Panc1 (cell line): Measurements from ENCODE around the gene GPX7. TPM values are rescaled to one million over a fixed set of nuclear protein-coding genes. Genes with fewer than 3 reads are reported as not detected.

Experiments
- ATAC-seq: fragments of 200-7000 bp; cut with Tn5 transposase; 2 replicates; pipeline ENCODE4 v1.9.1; 2020; ENCODE audit warnings: mild to moderate bottlenecking, moderate library complexity
- BruUV-seq: library from RNA; stranded (reverse); fragments of 400-500 nt; replicated peaks from 2 replicates; lab custom pipeline; 2021; lab: Mats Ljungman, UMichigan
- CTCF ChIA-PET: fragments of 300-600 bp; sonication (Branson Sonifier 250); formaldehyde crosslinking; loops from one replicate; lab custom pipeline; 2022; ENCODE audit warnings: antibody characterized with exemption; lab: Charles Lee
- POLR2A ChIA-PET: fragments of 300-600 bp; sonication (Branson Sonifier 250); formaldehyde crosslinking; loops from one replicate; lab custom pipeline; 2022; ENCODE audit warnings: antibody characterized with exemption; lab: Charles Lee
- DNase-seq: peaks from one replicate; pipeline ENCODE4 v3.0.0-alpha.2; 2010; ENCODE audit warnings: low read depth, low spot score
- H3K27ac ChIP-seq: 2 replicates; pipeline ENCODE4 v1.5.1; 2011; ENCODE audit warnings: mild to moderate bottlenecking, low read length, inconsistent platforms
- H3K27me3 ChIP-seq: fragments of 200-500 bp; sonication (Bioruptor generic); 2 replicates; pipeline ENCODE4 v1.6.0; 2014; ENCODE audit warnings: low read length, inconsistent platforms; ENCODE audit not compliant: control insufficient read depth, insufficient read depth
- H3K36me3 ChIP-seq: fragments of 200-500 bp; sonication (Bioruptor generic); 2 replicates; pipeline ENCODE4 v1.5.1; 2014; ENCODE audit warnings: inconsistent platforms, mild to moderate bottlenecking, low read length, moderate library complexity; ENCODE audit not compliant: control insufficient read depth, insufficient read depth
- H3K4me1 ChIP-seq: 2 replicates; pipeline ENCODE4 v1.5.1; 2011; ENCODE audit warnings: inconsistent platforms, mild to moderate bottlenecking, low read length, moderate library complexity; ENCODE audit not compliant: control insufficient read depth, insufficient read depth
- H3K4me3 ChIP-seq, 2 experiments: 2 replicates each; pipeline ENCODE4 v1.5.1; 2011 to 2012; ENCODE audit warnings: low read depth in 2 of 2, low read length in 2 of 2, mild to moderate bottlenecking in 2 of 2, inconsistent platforms in 1 of 2, moderate library complexity in 1 of 2
- H3K9me3 ChIP-seq: fragments of 200-500 bp; sonication (Bioruptor generic); 2 replicates; pipeline ENCODE4 v1.5.1; 2014; ENCODE audit warnings: low read depth, mild to moderate bottlenecking, inconsistent platforms, low read length, moderate library complexity; ENCODE audit not compliant: control insufficient read depth, insufficient read depth
- CTCF ChIP-seq: fragments of 450-650 bp; IDR thresholded peaks from 2 replicates; pipeline ENCODE4 v1.5.1; 2017; ENCODE audit warnings: mild to moderate bottlenecking
- POLR2AphosphoS5 ChIP-seq: IDR thresholded peaks from 2 replicates; pipeline ENCODE4 v1.6.1; 2012; ENCODE audit warnings: mild to moderate bottlenecking, low read depth, low read length, moderate library complexity
- REST ChIP-seq, 2 experiments: IDR thresholded peaks; 2 replicates each; pipeline ENCODE4 v1.6.1; 2011 to 2012; ENCODE audit warnings: low read depth in 2 of 2, control low read depth in 1 of 2, low read length in 1 of 2, mild to moderate bottlenecking in 1 of 2, moderate library complexity in 1 of 2; ENCODE audit not compliant: insufficient read depth in 1 of 2
- SIN3A ChIP-seq: IDR thresholded peaks from 2 replicates; pipeline ENCODE4 v1.6.1; 2012; ENCODE audit warnings: low read depth, mild to moderate bottlenecking, low read length, moderate library complexity, borderline replicate concordance; ENCODE audit not compliant: insufficient read depth
- TCF7L2 ChIP-seq: IDR thresholded peaks from 2 replicates; pipeline ENCODE4 v1.6.1; 2011; ENCODE audit warnings: mild to moderate bottlenecking, low read depth, low read length, inconsistent platforms
- in situ Hi-C: cut with HindIII; loops from 2 replicates; pipeline ENCODE4 v1.10.0; 2016; ENCODE audit warnings: low sequenced_read_pairs, low pct_unique_long_range_greater_than_20kb
- intact Hi-C: fragments of 100-400 bp; cut with micrococcal nuclease; formaldehyde crosslinking; loops from one replicate; pipeline ENCODE4 v1.10.0; 2022; ENCODE audit not compliant: unreplicated experiment
- total RNA-seq: library from RNA; stranded (reverse); gene quantifications from one replicate; pipeline ENCODE4 v1.2.1, GENCODE V29; 2021; ENCODE audit not compliant: unreplicated experiment

Gene GPX7
- total RNA-seq, 1 experiment from 2014 or later = 11.2 TPM

- Histone ChIP-seq H3K4me3 (no peak overlapping the region), H3K27me3 (no peaks in the 10 kb centered on the region), H3K36me3 (peaks cover 2% of the 10 kb centered on the region; the same call in 1 of the 2 replicates), H3K4me1 (peaks cover 16% of the 10 kb centered on the region), H3K9me3 (no peaks in the 10 kb centered on the region), H3K27ac (peak overlapping the region; percentile 93)
- no TSS peak for BruUV-seq
- DNase-seq (no peak), ATAC-seq (no peak)
- ChIA-PET CTCF (no interaction called here), POLR2A (no interaction called here)
- no peak for TF ChIP-seq CTCF
- TF ChIP-seq SIN3A = no peak
- intact Hi-C loops (no loop called here), in situ Hi-C loops (no loop called here)
These were observed 47.4 kb upstream of the GPX7 start for GRCh38 chr1:52554756-52555155.

- ChIA-PET CTCF (no interaction called here), POLR2A (no interaction called here)
- TF ChIP-seq TCF7L2 = no peak
- no peak for TF ChIP-seq POLR2AphosphoS5
- TF ChIP-seq REST (IDR thresholded peaks at IDR 0.05; ENCODE audit: insufficient read depth in 1 of 2, low read depth in 2 of 2, low read length in 1 of 2) = no peak
- TF ChIP-seq CTCF = no peak
- no peak for TF ChIP-seq SIN3A
- BruUV-seq = no TSS peak
- Histone ChIP-seq H3K4me1 (peaks cover 12% of the 10 kb centered on the region), H3K9me3 (no peaks in the 10 kb centered on the region), H3K36me3 (no peaks in the 10 kb centered on the region), H3K4me3 (no peak overlapping the region), H3K27me3 (no peaks in the 10 kb centered on the region), H3K27ac (no peak overlapping the region)
- in situ Hi-C loops = no loop called here
- no peak for DNase-seq
- ATAC-seq = no peak
- intact Hi-C loops = no loop called here
These were observed 45.4 kb upstream of the GPX7 start for GRCh38 chr1:52556641-52557360.
